ENCODE data around the gene PLEKHN1. TPM values are rescaled to one million over a fixed set of nuclear protein-coding genes. Genes with fewer than 3 reads are reported as not detected.
"Not testable (repeated sequence)": the region's sequence is repeated elsewhere in the genome, so short reads cannot be mapped to it uniquely, and the experiment has no call there.

PLEKHN1 gene
- total RNA-seq, 1 donor from 2014 or later = 6.4 TPM

DNA sequence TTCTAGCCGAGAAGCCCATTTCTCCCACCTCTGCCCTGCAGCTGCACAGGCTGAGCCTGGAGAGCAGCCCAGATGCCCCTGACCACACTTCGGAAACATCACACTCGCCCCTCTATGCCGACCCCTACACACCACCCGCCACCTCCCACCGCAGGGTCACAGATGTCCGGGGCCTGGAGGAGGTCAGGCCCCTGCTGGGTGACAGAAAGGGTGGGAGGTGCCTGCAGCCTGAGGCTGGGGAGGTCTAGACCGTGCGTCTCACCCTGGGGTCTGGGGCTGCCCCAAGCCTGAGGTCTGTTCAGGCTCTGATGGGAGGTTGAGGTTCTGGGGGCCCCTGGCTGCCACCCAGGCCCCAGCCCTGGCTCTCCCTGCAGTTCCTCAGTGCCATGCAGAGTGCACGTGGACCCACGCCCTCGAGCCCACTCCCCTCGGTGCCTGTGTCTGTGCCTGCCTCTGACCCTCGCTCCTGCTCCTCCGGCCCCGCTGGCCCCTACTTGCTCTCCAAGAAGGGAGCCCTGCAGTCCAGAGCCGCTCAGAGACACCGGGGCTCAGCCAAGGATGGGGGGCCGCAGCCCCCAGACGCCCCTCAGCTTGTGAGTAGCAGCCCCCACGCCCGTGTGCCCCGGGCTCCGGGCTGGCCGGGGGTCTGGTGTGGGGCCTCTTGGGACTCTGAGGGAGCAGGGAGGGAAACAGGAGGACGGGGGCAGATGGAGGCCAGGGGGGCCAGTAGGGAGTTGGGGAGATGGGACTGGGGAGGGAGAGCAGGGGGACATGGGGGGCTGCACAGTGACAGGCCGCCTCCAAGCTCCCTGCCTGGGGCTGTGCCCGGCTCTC is 7.4 kb downstream of the PLEKHN1 start:
- Mint-ChIP-seq H3K27ac (no peak overlapping the region), H3K9me3 (no peaks in the 10 kb centered on the region), H3K4me3 (no peak overlapping the region), H3K4me1 (ENCODE audit: unreplicated experiment) (peaks cover 4% of the 10 kb centered on the region), H3K36me3 (no peaks in the 10 kb centered on the region), H3K27me3 (peaks cover 17% of the 10 kb centered on the region)
- DNase-seq (ENCODE audit: extremely low spot score, unreplicated experiment) = no peak
- TF ChIP-seq, protein P1, sequence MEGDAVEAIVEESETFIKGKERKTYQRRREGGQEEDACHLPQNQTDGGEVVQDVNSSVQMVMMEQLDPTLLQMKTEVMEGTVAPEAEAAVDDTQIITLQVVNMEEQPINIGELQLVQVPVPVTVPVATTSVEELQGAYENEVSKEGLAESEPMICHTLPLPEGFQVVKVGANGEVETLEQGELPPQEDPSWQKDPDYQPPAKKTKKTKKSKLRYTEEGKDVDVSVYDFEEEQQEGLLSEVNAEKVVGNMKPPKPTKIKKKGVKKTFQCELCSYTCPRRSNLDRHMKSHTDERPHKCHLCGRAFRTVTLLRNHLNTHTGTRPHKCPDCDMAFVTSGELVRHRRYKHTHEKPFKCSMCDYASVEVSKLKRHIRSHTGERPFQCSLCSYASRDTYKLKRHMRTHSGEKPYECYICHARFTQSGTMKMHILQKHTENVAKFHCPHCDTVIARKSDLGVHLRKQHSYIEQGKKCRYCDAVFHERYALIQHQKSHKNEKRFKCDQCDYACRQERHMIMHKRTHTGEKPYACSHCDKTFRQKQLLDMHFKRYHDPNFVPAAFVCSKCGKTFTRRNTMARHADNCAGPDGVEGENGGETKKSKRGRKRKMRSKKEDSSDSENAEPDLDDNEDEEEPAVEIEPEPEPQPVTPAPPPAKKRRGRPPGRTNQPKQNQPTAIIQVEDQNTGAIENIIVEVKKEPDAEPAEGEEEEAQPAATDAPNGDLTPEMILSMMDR (conservative IDR thresholded peaks at IDR 0.05) = no peak

DNA sequence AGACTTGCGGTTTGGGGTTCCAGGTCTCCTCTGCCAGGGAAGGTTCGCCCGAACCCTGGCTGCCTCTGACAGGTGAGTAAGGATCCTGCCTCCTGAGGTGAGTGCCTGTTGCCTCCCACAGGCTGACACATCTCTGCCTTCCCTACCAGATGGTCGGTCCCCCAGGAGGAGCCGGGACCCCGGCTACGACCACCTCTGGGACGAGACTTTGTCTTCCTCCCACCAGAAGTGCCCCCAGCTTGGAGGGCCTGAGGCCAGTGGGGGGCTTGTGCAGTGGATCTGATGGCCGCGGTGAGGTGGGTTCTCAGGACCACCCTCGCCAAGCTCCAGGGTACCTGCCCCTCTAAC is 8.0 kb downstream of the PLEKHN1 start:
- H3K27me3 Mint-ChIP-seq = peaks cover 11% of the 10 kb centered on the region
- peaks cover 4% of the 10 kb centered on the region for H3K4me1 Mint-ChIP-seq (ENCODE audit: unreplicated experiment)
- DNase-seq (ENCODE audit: extremely low spot score, unreplicated experiment) = no peak
- H3K9me3 Mint-ChIP-seq = no peaks in the 10 kb centered on the region
- H3K27ac Mint-ChIP-seq = no peak overlapping the region
- TF ChIP-seq, protein P1 (conservative IDR thresholded peaks at IDR 0.05) = no peak
- no peaks in the 10 kb centered on the region for H3K36me3 Mint-ChIP-seq
- no peak overlapping the region for H3K4me3 Mint-ChIP-seq

DNA sequence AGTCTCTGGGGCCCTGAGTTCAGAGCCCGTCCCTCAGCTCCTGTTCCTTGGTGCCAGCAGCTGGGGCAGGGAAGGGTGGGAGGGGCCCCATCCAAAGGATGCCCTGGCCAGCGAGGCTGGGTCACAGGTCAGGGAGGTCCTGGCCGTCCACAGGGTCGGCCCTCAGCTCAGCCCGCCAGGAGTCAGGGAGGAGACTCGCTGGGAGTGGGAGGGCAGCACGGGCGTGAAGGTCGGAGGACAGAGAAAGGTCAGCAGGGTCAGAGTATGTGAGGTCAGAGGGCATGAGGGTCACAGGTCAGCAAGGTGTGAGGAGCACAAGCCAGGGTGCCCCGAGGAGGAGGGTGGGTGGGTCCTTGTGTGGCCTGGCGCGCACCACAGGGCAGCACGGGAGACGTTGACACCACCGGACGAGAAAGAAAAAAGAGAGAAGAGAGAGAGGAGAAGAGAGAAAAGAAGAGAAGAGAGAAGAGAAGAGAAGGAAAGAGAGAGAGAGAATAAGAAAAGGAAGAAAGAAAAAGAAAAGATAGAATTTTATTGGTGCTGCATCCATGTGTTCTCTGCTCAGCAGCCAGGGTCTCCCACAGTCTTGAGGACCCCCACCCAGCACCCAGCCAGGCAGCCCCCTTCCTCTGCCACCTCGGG is 8.5 kb downstream of the PLEKHN1 start:
- H3K9me3 Mint-ChIP-seq = no peaks in the 10 kb centered on the region
- H3K27me3 Mint-ChIP-seq = peaks cover 5% of the 10 kb centered on the region
- no peaks in the 10 kb centered on the region for H3K36me3 Mint-ChIP-seq
- H3K27ac Mint-ChIP-seq = no peak overlapping the region
- no peak overlapping the region for H3K4me3 Mint-ChIP-seq
- peaks cover 4% of the 10 kb centered on the region for H3K4me1 Mint-ChIP-seq (ENCODE audit: unreplicated experiment)
- TF ChIP-seq, protein P1 (conservative IDR thresholded peaks at IDR 0.05) = no peak
- DNase-seq (ENCODE audit: extremely low spot score, unreplicated experiment) = no peak

DNA sequence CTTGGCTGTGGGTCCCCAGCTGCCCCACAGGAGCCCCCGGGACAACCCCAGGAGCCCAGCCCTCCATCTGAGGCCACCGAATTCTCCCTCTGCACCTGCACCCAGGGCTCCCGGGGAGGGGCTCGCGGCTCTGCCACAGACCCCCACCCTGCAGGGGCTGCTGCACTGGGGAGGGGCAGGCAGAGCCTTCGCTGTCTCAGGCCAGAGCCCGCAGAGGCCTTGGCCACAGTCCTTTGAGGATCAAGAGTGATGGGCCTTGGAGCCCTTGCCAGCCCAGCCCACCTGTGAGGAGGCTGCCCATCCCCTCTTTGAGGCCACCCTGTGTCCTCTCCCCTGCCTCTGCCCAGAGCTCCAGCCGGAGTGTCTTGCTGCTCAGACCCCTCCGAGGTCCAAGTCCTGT is 9.1 kb downstream of the PLEKHN1 start:
- Mint-ChIP-seq H3K4me1 (ENCODE audit: unreplicated experiment) (peaks cover 4% of the 10 kb centered on the region), H3K27me3 (peaks cover 5% of the 10 kb centered on the region), H3K36me3 (no peaks in the 10 kb centered on the region), H3K27ac (no peak overlapping the region), H3K9me3 (no peaks in the 10 kb centered on the region), H3K4me3 (peak overlapping the region; percentile 61)
- no peak for DNase-seq (ENCODE audit: extremely low spot score, unreplicated experiment)
- TF ChIP-seq, protein P1 (conservative IDR thresholded peaks at IDR 0.05) = no peak

DNA sequence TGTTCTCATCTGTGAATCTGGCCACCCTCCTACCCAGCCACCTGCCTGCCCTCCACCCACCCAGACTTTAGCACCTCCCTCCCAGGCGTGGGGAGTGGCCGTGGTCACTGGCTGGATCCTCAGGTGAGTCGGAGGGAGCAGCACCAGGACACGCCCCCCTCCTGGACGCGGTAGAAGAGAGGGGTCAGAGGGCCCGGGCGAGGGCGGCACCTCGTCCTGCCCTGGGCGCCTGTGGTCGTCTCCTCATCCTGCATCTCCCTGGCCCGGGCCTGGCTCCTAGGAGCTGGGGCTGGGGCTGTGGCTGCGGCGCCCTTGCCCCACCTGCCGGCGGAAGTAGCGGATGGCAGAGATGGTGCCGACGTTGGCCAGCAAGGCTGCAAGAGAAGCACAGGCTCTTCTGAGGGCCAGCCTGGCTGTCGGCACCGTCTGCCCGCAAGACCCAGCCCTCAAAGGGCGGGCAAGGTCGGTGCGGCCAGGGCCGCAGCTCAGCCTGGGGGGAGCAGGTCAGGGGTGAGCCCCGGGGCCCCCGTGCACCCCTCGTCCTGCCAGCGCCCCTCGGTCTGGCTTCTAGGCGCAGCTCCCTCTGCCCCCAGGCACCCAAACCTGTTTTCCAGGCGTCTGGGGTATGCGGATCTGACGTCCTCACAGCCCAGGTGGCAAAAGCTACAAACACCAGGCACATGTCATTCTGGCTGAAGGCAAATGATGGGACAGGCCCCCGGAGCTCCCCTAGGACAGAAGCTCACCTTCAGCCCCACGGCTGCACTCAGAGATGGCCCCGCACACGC is 9.8 kb downstream of the PLEKHN1 start:
- peaks cover 4% of the 10 kb centered on the region for H3K4me1 Mint-ChIP-seq (ENCODE audit: unreplicated experiment)
- peak overlapping the region; percentile 50 for H3K27ac Mint-ChIP-seq
- peak overlapping the region; percentile 61 for H3K4me3 Mint-ChIP-seq
- no peaks in the 10 kb centered on the region for H3K9me3 Mint-ChIP-seq
- TF ChIP-seq, protein P1 (conservative IDR thresholded peaks at IDR 0.05) = peak; percentile 80
- H3K36me3 Mint-ChIP-seq = no peaks in the 10 kb centered on the region
- no peak for DNase-seq (ENCODE audit: extremely low spot score, unreplicated experiment)
- peaks cover 7% of the 10 kb centered on the region for H3K27me3 Mint-ChIP-seq

DNA sequence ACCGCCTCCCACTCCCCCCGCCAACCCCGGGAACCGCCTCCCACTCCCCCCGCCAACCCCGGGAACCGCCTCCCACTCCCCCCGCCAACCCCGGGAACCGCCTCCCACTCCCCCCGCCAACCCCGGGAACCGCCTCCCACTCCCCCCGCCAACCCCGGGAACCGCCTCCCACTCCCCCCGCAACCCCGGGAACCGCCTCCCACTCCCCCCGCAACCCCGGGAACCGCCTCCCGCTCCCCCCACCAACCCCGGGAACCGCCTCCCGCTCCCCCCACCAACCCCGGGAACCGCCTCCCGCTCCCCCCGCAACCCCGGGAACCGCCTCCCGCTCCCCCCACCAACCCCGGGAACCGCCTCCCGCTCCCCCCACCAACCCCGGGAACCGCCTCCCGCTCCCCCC is 10.5 kb downstream of the PLEKHN1 start:
- H3K9me3 Mint-ChIP-seq; H3K27ac Mint-ChIP-seq; H3K36me3 Mint-ChIP-seq; H3K4me1 Mint-ChIP-seq (ENCODE audit: unreplicated experiment); H3K27me3 Mint-ChIP-seq; DNase-seq (ENCODE audit: extremely low spot score, unreplicated experiment); H3K4me3 Mint-ChIP-seq: not testable (repeated sequence)
